Ishikawa (cell line): ENCODE data around the gene FGFBP1.

Experiments
- CEBPB ChIP-seq: IDR thresholded peaks from 2 replicates; pipeline ENCODE4 v1.6.1; 2012
- CREB1 ChIP-seq: IDR thresholded peaks from 2 replicates; pipeline ENCODE4 v1.6.1; 2012; ENCODE audit warnings: low read depth
- EP300 ChIP-seq: IDR thresholded peaks from 2 replicates; pipeline ENCODE4 v1.6.1; 2012; ENCODE audit warnings: borderline replicate concordance
- FOXM1 ChIP-seq: IDR thresholded peaks from 2 replicates; pipeline ENCODE4 v1.6.1; 2012; ENCODE audit warnings: low read depth, borderline replicate concordance
- MAX ChIP-seq: IDR thresholded peaks from 2 replicates; pipeline ENCODE4 v1.6.1; 2012
- REST ChIP-seq: IDR thresholded peaks from 2 replicates; pipeline ENCODE4 v1.6.1; 2012; ENCODE audit warnings: low read depth, mild to moderate bottlenecking
- TAF1 ChIP-seq: IDR thresholded peaks from 2 replicates; pipeline ENCODE4 v1.6.1; 2012; ENCODE audit warnings: low read depth, mild to moderate bottlenecking
- TCF12 ChIP-seq: IDR thresholded peaks from 2 replicates; pipeline ENCODE4 v1.6.1; 2012; ENCODE audit warnings: low read depth
- TEAD4 ChIP-seq: IDR thresholded peaks from 2 replicates; pipeline ENCODE4 v1.6.1; 2012
- USF1 ChIP-seq: IDR thresholded peaks from 2 replicates; pipeline ENCODE4 v1.6.1; 2012
- YY1 ChIP-seq: IDR thresholded peaks from 2 replicates; pipeline ENCODE4 v1.6.1; 2012; ENCODE audit warnings: low read depth

- TF ChIP-seq CEBPB (no peak), EP300 (peak; percentile 49; the same call in 1 of the 2 replicates), USF1 (no peak), YY1 (no peak), MAX (no peak), FOXM1 (no peak), TCF12 (no peak), REST (no peak), TAF1 (no peak), TEAD4 (no peak), CREB1 (no peak)
These were observed 39.6 kb downstream of the FGFBP1 start for GRCh38 chr4:15898902-15899301.
